Prostate gland (tissue), 2 donors: ENCODE measurements around the gene FNDC8. TPM values are rescaled to one million over a fixed set of nuclear protein-coding genes. Genes with fewer than 3 reads are reported as not detected.
"Not testable (repeated sequence)": the region's sequence is repeated elsewhere in the genome, so short reads cannot be mapped to it uniquely, and the experiment has no call there.

Experiments
- DNase-seq: peaks from one replicate; pipeline ENCODE4 v3.0.0-alpha.2; 2019; ENCODE audit warnings: low spot score
- H3K27ac ChIP-seq, 2 donors: fragments of 200-600 bp; sonication (generic); 2 replicates each; pipeline ENCODE4 v1.5.1; 2017 to 2019
- H3K27me3 ChIP-seq: fragments of 200-600 bp; sonication (generic); replicated peaks from 2 replicates; pipeline ENCODE4 v1.5.1; 2019; ENCODE audit not compliant: insufficient read depth
- H3K36me3 ChIP-seq, 2 donors: fragments of 200-600 bp; sonication (generic); 1 replicate in 1 of 2; 2 replicates in 1 of 2; pipeline versions ENCODE4 v1.5.1 to v1.8.1; 2017 to 2019
- H3K4me1 ChIP-seq: fragments of 200-600 bp; sonication (generic); replicated peaks from 2 replicates; pipeline ENCODE4 v1.5.1; 2019
- H3K4me3 ChIP-seq, 2 donors: fragments of 200-600 bp; sonication (generic); 2 replicates each; pipeline ENCODE4 v1.5.1; 2017 to 2019
- H3K9me3 ChIP-seq: fragments of 200-600 bp; sonication (generic); 2 replicates; pipeline ENCODE4 v1.5.1; 2017
- POLR2A ChIP-seq: fragments of 450-650 bp; IDR thresholded peaks from one replicate; pipeline ENCODE4 v1.6.1; 2016; ENCODE audit warnings: antibody characterized with exemption, mild to moderate bottlenecking
- POLR2AphosphoS5 ChIP-seq: sonication (generic); formaldehyde crosslinking; IDR thresholded peaks from one replicate; pipeline ENCODE4 v1.6.1; 2017; ENCODE audit warnings: antibody characterized with exemption
- WGBS: methylation state at CpG from one replicate; pipeline ENCODE4 v1.1.5; 2018; 5-methylcytosine and 5-hydroxymethylcytosine counted together
- intact Hi-C: fragments of 100-400 bp; cut with DNase I; formaldehyde crosslinking; loops from one replicate; pipeline ENCODE4 v1.14.2; 2022
- small RNA-seq, 2 donors: library from RNA; depleted of rRNA; stranded (forward); fragments of <200 nt; gene quantifications; one replicate each; pipeline ENCODE3, GENCODE V24; 2016
- total RNA-seq, 2 donors: library from RNA; depleted of rRNA; stranded (reverse); fragments of >200 nt; gene quantifications; one replicate each; pipeline ENCODE4 v1.1.0, GENCODE V29; 2016
- TF ChIP-seq, protein P1 (sequence below), 4 experiments: fragments of 200-600 bp in 2 of 4; fragments of 450-650 bp in 2 of 4; sonication (generic) in 2 of 4; IDR thresholded peaks; 1 replicate in 3 of 4; 2 replicates in 1 of 4; pipeline ENCODE4 v1.5.1; 2016 to 2019; ENCODE audit warnings: antibody characterized with exemption in 4 of 4, mild to moderate bottlenecking in 2 of 4, moderate library complexity in 2 of 4

FNDC8 gene
- total RNA-seq, 2 donors from 2014 or later, result 4.6 TPM; not detected in 1

DNA sequence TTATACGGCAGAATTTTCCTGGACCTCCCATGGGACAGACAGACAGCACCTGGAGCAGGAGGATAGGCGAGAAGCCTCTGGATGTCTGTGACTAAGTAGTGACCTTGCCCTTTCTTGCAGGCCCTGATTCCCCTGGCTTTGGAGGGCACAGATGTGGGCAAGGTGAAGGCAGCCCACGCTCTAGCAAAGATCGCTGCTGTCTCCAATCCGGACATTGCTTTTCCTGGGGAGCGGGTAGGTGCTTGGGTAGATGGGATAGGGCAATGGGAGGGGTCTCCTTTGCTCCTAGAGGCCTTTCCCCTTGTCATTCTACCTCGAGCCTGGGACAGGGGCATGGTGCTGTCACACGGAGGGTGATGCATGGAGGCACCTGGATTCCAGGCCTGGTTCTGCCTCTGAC lies 55.5 kb downstream of the FNDC8 start:
- no peak for DNase-seq
- 69% methylated on average over 8 of the region's 8 CpGs for WGBS
- TF ChIP-seq, protein P1, sequence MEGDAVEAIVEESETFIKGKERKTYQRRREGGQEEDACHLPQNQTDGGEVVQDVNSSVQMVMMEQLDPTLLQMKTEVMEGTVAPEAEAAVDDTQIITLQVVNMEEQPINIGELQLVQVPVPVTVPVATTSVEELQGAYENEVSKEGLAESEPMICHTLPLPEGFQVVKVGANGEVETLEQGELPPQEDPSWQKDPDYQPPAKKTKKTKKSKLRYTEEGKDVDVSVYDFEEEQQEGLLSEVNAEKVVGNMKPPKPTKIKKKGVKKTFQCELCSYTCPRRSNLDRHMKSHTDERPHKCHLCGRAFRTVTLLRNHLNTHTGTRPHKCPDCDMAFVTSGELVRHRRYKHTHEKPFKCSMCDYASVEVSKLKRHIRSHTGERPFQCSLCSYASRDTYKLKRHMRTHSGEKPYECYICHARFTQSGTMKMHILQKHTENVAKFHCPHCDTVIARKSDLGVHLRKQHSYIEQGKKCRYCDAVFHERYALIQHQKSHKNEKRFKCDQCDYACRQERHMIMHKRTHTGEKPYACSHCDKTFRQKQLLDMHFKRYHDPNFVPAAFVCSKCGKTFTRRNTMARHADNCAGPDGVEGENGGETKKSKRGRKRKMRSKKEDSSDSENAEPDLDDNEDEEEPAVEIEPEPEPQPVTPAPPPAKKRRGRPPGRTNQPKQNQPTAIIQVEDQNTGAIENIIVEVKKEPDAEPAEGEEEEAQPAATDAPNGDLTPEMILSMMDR (IDR thresholded peaks at IDR 0.05), result no peak
- TF ChIP-seq POLR2AphosphoS5 (no peak), POLR2A (no peak)
- Histone ChIP-seq H3K27me3 (no peaks in the 10 kb centered on the region), H3K27ac (no peak overlapping the region), H3K9me3 (no peaks in the 10 kb centered on the region), H3K4me1 (no peaks in the 10 kb centered on the region), H3K36me3 (no peaks in the 10 kb centered on the region), H3K4me3 (no peak overlapping the region)
- intact Hi-C loops, result no loop called here

DNA sequence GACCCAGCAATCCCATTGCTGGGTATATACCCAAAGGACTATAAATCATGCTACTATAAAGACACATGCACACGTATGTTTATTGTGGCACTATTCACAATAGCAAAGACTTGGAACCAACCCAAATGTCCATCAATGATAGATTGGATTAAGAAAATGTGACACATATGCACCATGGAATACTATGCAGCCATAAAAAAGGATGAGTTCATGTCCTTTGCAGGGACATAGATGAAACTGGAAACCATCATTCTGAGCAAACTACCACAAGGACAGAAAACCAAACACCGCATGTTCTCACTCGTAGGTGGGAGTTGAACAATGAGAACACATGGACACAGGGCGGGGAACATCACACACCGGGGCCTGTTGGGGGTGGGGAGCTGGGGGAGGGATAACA lies 58.0 kb downstream of the FNDC8 start:
- H3K36me3 ChIP-seq, H3K4me3 ChIP-seq, H3K27me3 ChIP-seq, H3K27ac ChIP-seq, DNase-seq, H3K9me3 ChIP-seq, H3K4me1 ChIP-seq, intact Hi-C loops: not testable (repeated sequence)
- 84% methylated on average over 5 of the region's 5 CpGs for WGBS

Small RNAs within 50 kb of the gene (small RNA-seq; reads per million reads assigned to genes)
- gene AC004223.1, result 0 reads per million in 2 donors
- 0 reads per million in 2 donors for gene RNU6-840P

Other genes starting within 250 kb of the FNDC8 start
- 10 to 100 TPM in 1 of 2 donors, 1 to 10 TPM in 1; 7.1 to 11.9 TPM for gene CCT6B, start 160.2 kb upstream of the FNDC8 start, total RNA-seq
- 10 to 100 TPM; 15.0 to 21.0 TPM for gene ZNF830, start 160.1 kb upstream of the FNDC8 start, total RNA-seq
- 10 to 100 TPM; 49.2 to 54.0 TPM for gene LIG3, start 141.1 kb upstream of the FNDC8 start, total RNA-seq
- 10 to 100 TPM; 46.6 to 51.3 TPM for gene RFFL, start 57.9 kb upstream of the FNDC8 start, total RNA-seq
- gene RAD51D, start 1.8 kb upstream of the FNDC8 start, total RNA-seq, result 10 to 100 TPM in 1 of 2 donors, 1 to 10 TPM in 1; 9.9 to 12.0 TPM
- gene NLE1, start 20.7 kb downstream of the FNDC8 start, total RNA-seq, result 10 to 100 TPM; 12.5 to 17.7 TPM
- gene UNC45B, start 26.2 kb downstream of the FNDC8 start, total RNA-seq, result under 1 TPM in 1 of 2 donors, not detected in 1; 0.96 TPM
- gene SLC35G3, start 72.8 kb downstream of the FNDC8 start, total RNA-seq, result under 1 TPM in 1 of 2 donors, not detected in 1; 0.34 TPM
- 10 to 100 TPM; 21.4 to 21.5 TPM for gene SLFN5, start 121.5 kb downstream of the FNDC8 start, total RNA-seq